Peyer's patch (tissue), 4 donors: ENCODE results near the gene CEBPB.

ENCODE experiments used
- CTCF ChIP-seq, 6 experiments: fragments of 450-650 bp in 4 of 6; fragments of 200-600 bp in 2 of 6; sonication (generic) in 1 of 6; IDR thresholded peaks; one replicate each; pipeline ENCODE4 v1.5.1; 2017 to 2019; ENCODE audit warnings: antibody characterized with exemption in 6 of 6, mild to moderate bottlenecking in 3 of 6, moderate library complexity in 1 of 6
- POLR2A ChIP-seq, 2 donors: fragments of 450-650 bp; IDR thresholded peaks; one replicate each; pipeline ENCODE4 v1.5.1; 2017; ENCODE audit warnings: antibody characterized with exemption in 2 of 2, mild to moderate bottlenecking in 2 of 2, moderate library complexity in 2 of 2

DNA sequence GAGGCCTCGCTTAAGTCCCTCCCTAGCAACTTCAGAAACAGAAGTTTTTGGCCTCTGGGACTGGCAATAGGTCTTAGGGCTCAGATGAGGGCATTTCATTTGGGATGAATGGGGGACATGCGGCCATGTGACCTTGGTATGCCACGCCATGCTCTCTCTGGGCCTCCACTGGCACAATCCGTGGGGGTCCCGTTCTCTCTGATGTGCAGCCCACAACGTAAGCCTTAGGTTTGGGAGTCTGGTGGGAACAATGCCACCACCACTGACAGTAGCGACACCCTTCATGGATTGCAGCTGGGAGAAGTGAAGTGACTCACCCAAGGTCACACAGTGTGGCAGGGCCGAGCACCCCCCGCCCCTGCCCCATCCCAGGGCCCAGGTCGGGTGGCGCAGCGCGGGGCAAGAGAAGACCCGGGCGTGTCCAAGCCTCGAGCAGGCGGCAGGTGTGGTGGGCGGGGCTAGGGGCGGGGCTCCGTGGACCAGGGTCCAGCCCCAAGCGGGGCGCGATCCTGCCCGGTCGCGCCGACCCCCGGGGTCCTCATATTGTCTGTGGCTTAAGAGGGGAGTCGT lies 864 bp upstream of the CEBPB start:
- no peak for TF ChIP-seq POLR2A (IDR thresholded peaks at IDR 0.05)
- no peak for TF ChIP-seq CTCF (IDR thresholded peaks at IDR 0.05)
